ENCODE results near the gene TOP2B. TPM values are rescaled to one million over a fixed set of nuclear protein-coding genes. Genes with fewer than 3 reads are reported as not detected.

TOP2B gene
- total RNA-seq, 1 experiment from 2014 or later = 181 TPM

DNA sequence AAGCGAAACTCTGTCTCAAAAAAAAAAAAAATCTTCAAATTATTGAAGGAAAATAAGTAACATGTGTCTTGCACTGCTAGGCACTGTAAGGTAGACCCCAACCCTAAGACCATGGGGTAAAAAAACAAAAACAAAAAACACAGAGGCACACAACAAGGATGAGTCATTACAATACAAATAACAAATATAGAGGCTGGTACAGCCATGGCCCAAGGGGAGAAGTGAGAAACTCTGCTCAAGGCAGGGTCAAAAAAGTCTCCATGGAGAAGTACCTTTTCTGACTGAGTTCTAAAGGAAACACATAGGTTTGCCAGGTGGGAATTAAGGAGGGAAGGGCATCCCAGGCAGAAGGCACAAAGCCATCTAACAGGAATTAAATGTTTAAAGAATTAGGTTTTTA, 54.5 kb downstream of the TOP2B start:
- Mint-ChIP-seq H3K4me3 (no peak overlapping the region), H3K4me1 (no peaks in the 10 kb centered on the region), H3K27ac (peak overlapping the region in 1 of 3 experiments; percentile 2; a peak in 2 of 7 replicates), H3K36me3 (ENCODE audit: insufficient read depth in 1 of 3, low read depth in 3 of 3) (peaks cover 26 to 77% (median 72%) of the 10 kb centered on the region in 3 experiments), H3K9me3 (no peaks in the 10 kb centered on the region), H3K27me3 (ENCODE audit: low read depth) (no peaks in the 10 kb centered on the region)
- WGBS (ENCODE audit: extremely low coverage, insufficient read length, low lambda C conversion rate) = no CpG with 5 or more reads among the region's 1 CpG
- no peak overlapping the region for H2BK120ac ChIP-seq (ENCODE audit: low read depth, low read length, poor library complexity, severe bottlenecking)
- no peak overlapping the region for H4K8ac ChIP-seq (replicated peaks; ENCODE audit: insufficient read length, low read depth, low read length)
- H3K4me2 ChIP-seq (ENCODE audit: insufficient read depth, insufficient read length, low read length) = no peak overlapping the region
- TF ChIP-seq, protein P1, sequence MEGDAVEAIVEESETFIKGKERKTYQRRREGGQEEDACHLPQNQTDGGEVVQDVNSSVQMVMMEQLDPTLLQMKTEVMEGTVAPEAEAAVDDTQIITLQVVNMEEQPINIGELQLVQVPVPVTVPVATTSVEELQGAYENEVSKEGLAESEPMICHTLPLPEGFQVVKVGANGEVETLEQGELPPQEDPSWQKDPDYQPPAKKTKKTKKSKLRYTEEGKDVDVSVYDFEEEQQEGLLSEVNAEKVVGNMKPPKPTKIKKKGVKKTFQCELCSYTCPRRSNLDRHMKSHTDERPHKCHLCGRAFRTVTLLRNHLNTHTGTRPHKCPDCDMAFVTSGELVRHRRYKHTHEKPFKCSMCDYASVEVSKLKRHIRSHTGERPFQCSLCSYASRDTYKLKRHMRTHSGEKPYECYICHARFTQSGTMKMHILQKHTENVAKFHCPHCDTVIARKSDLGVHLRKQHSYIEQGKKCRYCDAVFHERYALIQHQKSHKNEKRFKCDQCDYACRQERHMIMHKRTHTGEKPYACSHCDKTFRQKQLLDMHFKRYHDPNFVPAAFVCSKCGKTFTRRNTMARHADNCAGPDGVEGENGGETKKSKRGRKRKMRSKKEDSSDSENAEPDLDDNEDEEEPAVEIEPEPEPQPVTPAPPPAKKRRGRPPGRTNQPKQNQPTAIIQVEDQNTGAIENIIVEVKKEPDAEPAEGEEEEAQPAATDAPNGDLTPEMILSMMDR (conservative IDR thresholded peaks at IDR 0.05) = no peak
- H3K56ac ChIP-seq (ENCODE audit: insufficient read length, low read depth, low read length) = no peak overlapping the region
- no peak overlapping the region for H3K4ac ChIP-seq (ENCODE audit: low read depth, low read length)
- H3K27ac ChIP-seq (ENCODE audit: insufficient read length, low read depth, low read length) = no peak overlapping the region
- H2BK5ac ChIP-seq (ENCODE audit: insufficient read length, low read length) = no peak overlapping the region
- H4K5ac ChIP-seq (ENCODE audit: insufficient read length, low read depth, low read length) = no peak overlapping the region
- no peaks in the 10 kb centered on the region for H3K27me3 ChIP-seq (ENCODE audit: insufficient read depth, low read length)
- no peaks in the 10 kb centered on the region for H3K79me2 ChIP-seq (ENCODE audit: insufficient read depth, low read length)
- H3K4me1 ChIP-seq (ENCODE audit: insufficient read depth, low read length) = no peaks in the 10 kb centered on the region
- H3K9me3 ChIP-seq (ENCODE audit: control insufficient read depth, low read depth, low read length) = no peaks in the 10 kb centered on the region
- no peak overlapping the region for H3K23ac ChIP-seq (ENCODE audit: insufficient read length, low read depth, low read length)
- no peak overlapping the region for H2AFZ ChIP-seq (ENCODE audit: low read length)
- no peak overlapping the region for H2AK5ac ChIP-seq (ENCODE audit: insufficient read length, low read length)
- H4K91ac ChIP-seq (ENCODE audit: insufficient read length, low read depth, low read length) = no peak overlapping the region
- no peak overlapping the region for H3K18ac ChIP-seq (ENCODE audit: insufficient read length, low read depth, low read length)
- H3K14ac ChIP-seq (ENCODE audit: insufficient read depth, low read length) = no peak overlapping the region
- H3K23me2 ChIP-seq (ENCODE audit: insufficient read length, low read depth, low read length, poor library complexity, severe bottlenecking) = no peaks in the 10 kb centered on the region
- no peak overlapping the region for H3T11ph ChIP-seq (ENCODE audit: low read length)
- no peak overlapping the region for H2BK15ac ChIP-seq (ENCODE audit: low read depth, low read length)
- H3K79me1 ChIP-seq (ENCODE audit: insufficient read depth, low read depth, low read length, poor library complexity, severe bottlenecking) = no peaks in the 10 kb centered on the region
- no peak overlapping the region for H2BK12ac ChIP-seq (ENCODE audit: insufficient read length, low read depth, low read length)
- H2BK20ac ChIP-seq (ENCODE audit: low read depth, low read length, poor library complexity, severe bottlenecking) = no peak overlapping the region
- no peak for DNase-seq
- H3K9ac ChIP-seq (ENCODE audit: extremely low read depth, insufficient read length, low read length) = no peak overlapping the region
- H4K20me1 ChIP-seq (ENCODE audit: control insufficient read depth, insufficient read depth, insufficient read length) = no peaks in the 10 kb centered on the region
